Testis (tissue), 2 donors: Measurements from ENCODE around the gene INTS7.

ENCODE experiments used
- CTCF ChIP-seq, 3 experiments: fragments of 450-650 bp in 2 of 3; fragments of 200-600 bp in 1 of 3; sonication (generic) in 1 of 3; IDR thresholded peaks; one replicate each; pipeline ENCODE4 v1.5.1; 2016 to 2019; ENCODE audit warnings: antibody characterized with exemption in 3 of 3, mild to moderate bottlenecking in 2 of 3, moderate library complexity in 1 of 3
- POLR2A ChIP-seq: fragments of 450-650 bp; IDR thresholded peaks from one replicate; pipeline ENCODE4 v1.6.1; 2017; ENCODE audit warnings: antibody characterized with exemption, mild to moderate bottlenecking, moderate library complexity

- TF ChIP-seq CTCF (IDR thresholded peaks at IDR 0.05) (peak; percentile 51 to 68 (median 60)), POLR2A (no peak)
Observed at GRCh38 chr1:212070720-212071302, 35.5 kb upstream of the INTS7 start.
